Smooth muscle cell (in vitro differentiated cells): ENCODE data around the gene LIMS2. TPM values are rescaled to one million over a fixed set of nuclear protein-coding genes. Genes with fewer than 3 reads are reported as not detected.

ENCODE experiments used
- DNase-seq: peaks from one replicate; lab custom pipeline; 2025; ENCODE audit not compliant: unreplicated experiment; lab: John Stamatoyannopoulos, UW
- H2AFZ ChIP-seq: fragments of 200-600 bp; sonication (generic); 2 replicates; pipeline ENCODE4 v1.6.0; 2016; ENCODE audit warnings: antibody characterized with exemption, low read depth, mild to moderate bottlenecking
- H3F3A ChIP-seq: fragments of 200-600 bp; sonication (generic); 2 replicates; pipeline ENCODE4 v1.6.0; 2017; ENCODE audit warnings: antibody characterized with exemption, low read depth
- H3K27ac ChIP-seq: fragments of 200-600 bp; sonication (generic); 2 replicates; pipeline ENCODE4 v1.5.1; 2016; ENCODE audit warnings: low read depth, mild to moderate bottlenecking
- H3K27me3 ChIP-seq: fragments of 200-600 bp; sonication (generic); 2 replicates; pipeline ENCODE4 v1.6.1; 2016; ENCODE audit warnings: low read depth, mild to moderate bottlenecking
- H3K36me3 ChIP-seq: fragments of 200-600 bp; sonication (generic); 2 replicates; pipeline ENCODE4 v1.5.1; 2016; ENCODE audit warnings: low read depth
- H3K4me1 ChIP-seq: fragments of 200-600 bp; sonication (generic); 2 replicates; pipeline ENCODE4 v1.5.1; 2016; ENCODE audit warnings: low read depth
- H3K4me2 ChIP-seq: fragments of 200-600 bp; sonication (generic); 2 replicates; pipeline ENCODE4 v1.6.0; 2016; ENCODE audit warnings: mild to moderate bottlenecking
- H3K4me3 ChIP-seq: fragments of 200-600 bp; sonication (generic); 2 replicates; pipeline ENCODE4 v1.5.1; 2016; ENCODE audit warnings: mild to moderate bottlenecking
- H3K79me2 ChIP-seq: fragments of 200-600 bp; sonication (generic); 2 replicates; pipeline ENCODE4 v1.6.0; 2016; ENCODE audit warnings: low read depth, mild to moderate bottlenecking
- H3K9ac ChIP-seq: fragments of 200-600 bp; sonication (generic); 2 replicates; pipeline ENCODE4 v1.6.0; 2016; ENCODE audit warnings: low read depth
- H3K9me3 ChIP-seq: fragments of 200-600 bp; sonication (generic); replicated peaks from 2 replicates; pipeline ENCODE4 v1.5.1; 2016; ENCODE audit warnings: low read depth
- H4K20me1 ChIP-seq: fragments of 200-600 bp; sonication (generic); 2 replicates; pipeline ENCODE4 v1.6.0; 2016; ENCODE audit warnings: low read depth
- WGBS: methylation state at CpG from one replicate; pipeline ENCODE4 v1.1.7; 2016; ENCODE audit warnings: low lambda C conversion rate; 5-methylcytosine and 5-hydroxymethylcytosine counted together
- polyA plus RNA-seq: library from polyadenylated mRNA; unstranded; fragments of >200 nt; fragmentation: Nextera tagmentation; extraction: Ambion mirVana; gene quantifications from 2 replicates; pipeline ENCODE4 v1.2.1, GENCODE V29; 2016
- total RNA-seq: library from RNA; depleted of rRNA; stranded (reverse); fragments of >200 nt; gene quantifications from 2 replicates; pipeline ENCODE4 v1.2.3, GENCODE V29; 2014
- TF ChIP-seq, protein P1 (sequence below): fragments of 200-600 bp; sonication (generic); IDR thresholded peaks from 2 replicates; pipeline ENCODE4 v1.5.1; 2017; ENCODE audit warnings: borderline replicate concordance, mild to moderate bottlenecking, antibody characterized with exemption; ENCODE audit not compliant: insufficient read depth, poor library complexity, severe bottlenecking

LIMS2 gene
- total and polyA plus RNA-seq, 2 experiments from 2014 or later, result 8.4 to 22.3 TPM

DNA sequence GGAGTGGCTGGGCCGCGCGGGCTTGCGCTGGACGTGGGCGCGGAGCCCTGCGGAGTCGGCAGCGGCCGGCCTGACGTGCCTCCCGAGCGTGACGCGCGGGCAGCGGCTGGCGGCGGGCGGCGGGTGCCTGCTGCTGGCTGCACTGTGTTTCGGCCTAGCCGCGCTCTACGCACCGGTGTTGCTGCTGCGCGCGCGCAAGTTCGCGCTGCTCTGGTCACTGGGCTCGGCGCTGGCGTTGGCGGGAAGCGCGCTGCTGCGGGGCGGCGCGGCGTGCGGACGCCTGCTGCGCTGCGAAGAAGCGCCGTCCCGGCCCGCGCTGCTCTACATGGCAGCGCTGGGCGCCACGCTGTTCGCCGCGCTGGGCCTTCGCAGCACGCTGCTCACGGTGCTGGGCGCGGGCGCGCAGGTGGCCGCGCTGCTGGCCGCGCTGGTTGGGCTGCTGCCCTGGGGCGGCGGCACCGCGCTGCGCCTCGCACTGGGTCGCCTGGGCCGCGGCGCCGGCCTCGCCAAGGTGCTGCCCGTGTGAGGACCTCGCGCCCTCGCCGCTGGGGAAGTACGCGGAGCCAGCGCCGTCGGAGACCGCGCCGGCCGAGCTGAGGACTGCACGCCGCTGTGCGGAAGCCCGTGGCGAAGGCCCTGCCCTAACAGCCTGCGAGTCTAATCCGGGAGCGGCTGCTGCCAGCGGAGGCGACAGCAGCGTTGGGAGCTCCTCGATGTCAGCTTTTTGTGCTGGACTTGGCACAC, 26.5 kb upstream of the LIMS2 start:
- peaks cover 18% of the 10 kb centered on the region for H3K4me1 ChIP-seq
- peak overlapping the region; percentile 86 for H2AFZ ChIP-seq
- H4K20me1 ChIP-seq, result no peaks in the 10 kb centered on the region
- H3F3A ChIP-seq, result peaks cover 22% of the 10 kb centered on the region
- peak overlapping the region; percentile 83 for H3K9ac ChIP-seq
- H3K79me2 ChIP-seq, result peaks cover 16% of the 10 kb centered on the region
- H3K27ac ChIP-seq, result peak overlapping the region; percentile 90
- peak overlapping the region; percentile 70 for H3K4me3 ChIP-seq
- TF ChIP-seq, protein P1, sequence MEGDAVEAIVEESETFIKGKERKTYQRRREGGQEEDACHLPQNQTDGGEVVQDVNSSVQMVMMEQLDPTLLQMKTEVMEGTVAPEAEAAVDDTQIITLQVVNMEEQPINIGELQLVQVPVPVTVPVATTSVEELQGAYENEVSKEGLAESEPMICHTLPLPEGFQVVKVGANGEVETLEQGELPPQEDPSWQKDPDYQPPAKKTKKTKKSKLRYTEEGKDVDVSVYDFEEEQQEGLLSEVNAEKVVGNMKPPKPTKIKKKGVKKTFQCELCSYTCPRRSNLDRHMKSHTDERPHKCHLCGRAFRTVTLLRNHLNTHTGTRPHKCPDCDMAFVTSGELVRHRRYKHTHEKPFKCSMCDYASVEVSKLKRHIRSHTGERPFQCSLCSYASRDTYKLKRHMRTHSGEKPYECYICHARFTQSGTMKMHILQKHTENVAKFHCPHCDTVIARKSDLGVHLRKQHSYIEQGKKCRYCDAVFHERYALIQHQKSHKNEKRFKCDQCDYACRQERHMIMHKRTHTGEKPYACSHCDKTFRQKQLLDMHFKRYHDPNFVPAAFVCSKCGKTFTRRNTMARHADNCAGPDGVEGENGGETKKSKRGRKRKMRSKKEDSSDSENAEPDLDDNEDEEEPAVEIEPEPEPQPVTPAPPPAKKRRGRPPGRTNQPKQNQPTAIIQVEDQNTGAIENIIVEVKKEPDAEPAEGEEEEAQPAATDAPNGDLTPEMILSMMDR, result no peak
- H3K36me3 ChIP-seq, result no peaks in the 10 kb centered on the region
- H3K27me3 ChIP-seq, result no peaks in the 10 kb centered on the region
- peak overlapping the region; percentile 91 for H3K4me2 ChIP-seq
- WGBS, result 0% methylated on average over 82 of the region's 108 CpGs
- H3K9me3 ChIP-seq, result no peaks in the 10 kb centered on the region
- DNase-seq, result peak; percentile 82

DNA sequence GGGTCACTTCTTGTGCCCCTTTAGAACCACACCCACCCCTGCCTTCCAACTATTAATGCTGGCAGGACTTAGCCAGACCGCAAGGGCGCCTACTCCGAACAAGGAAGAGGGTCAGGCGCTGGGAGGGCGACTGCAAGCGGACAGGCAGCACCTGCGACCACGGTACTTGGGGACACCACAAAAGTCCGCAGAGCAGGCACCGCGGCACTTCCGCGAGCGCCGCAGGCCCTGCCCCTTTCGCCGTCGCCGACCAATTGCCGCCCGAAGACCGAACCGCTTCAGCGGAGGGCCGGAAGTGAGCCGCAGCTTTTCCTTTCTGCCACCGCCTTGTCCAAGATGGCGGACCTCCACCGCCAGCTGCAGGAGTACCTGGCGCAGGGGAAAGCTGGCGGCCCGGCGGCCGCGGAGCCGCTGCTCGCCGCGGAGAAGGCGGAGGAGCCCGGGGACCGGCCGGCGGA, 25.9 kb upstream of the LIMS2 start, which contains the start of gene SFT2D3:
TSS of gene SFT2D3 (plus strand) at position 305 of the 458 bp plus-strand sequence. CDS start at position 337, 32 bp downstream.
- H4K20me1 ChIP-seq, result no peaks in the 10 kb centered on the region
- H3K4me1 ChIP-seq, result peaks cover 18% of the 10 kb centered on the region
- H3K4me3 ChIP-seq, result peak within 1 kb of the TSS; percentile 70
- no peaks in the 10 kb centered on the region for H3K9me3 ChIP-seq
- peak within 1 kb of the TSS; percentile 83 for H3K9ac ChIP-seq
- peak within 1 kb of the TSS; percentile 91 for H3K4me2 ChIP-seq
- H2AFZ ChIP-seq, result peak within 1 kb of the TSS; percentile 86
- peaks cover 16% of the 10 kb centered on the region for H3K79me2 ChIP-seq
- H3F3A ChIP-seq, result peaks cover 22% of the 10 kb centered on the region
- DNase-seq, result peak; percentile 82
- no peaks in the 10 kb centered on the region for H3K27me3 ChIP-seq
- under 1% methylated on average over 44 of the region's 44 CpGs for WGBS
- no peaks in the 10 kb centered on the region for H3K36me3 ChIP-seq
- TF ChIP-seq, protein P1, result no peak
- peak within 1 kb of the TSS; percentile 90 for H3K27ac ChIP-seq

DNA sequence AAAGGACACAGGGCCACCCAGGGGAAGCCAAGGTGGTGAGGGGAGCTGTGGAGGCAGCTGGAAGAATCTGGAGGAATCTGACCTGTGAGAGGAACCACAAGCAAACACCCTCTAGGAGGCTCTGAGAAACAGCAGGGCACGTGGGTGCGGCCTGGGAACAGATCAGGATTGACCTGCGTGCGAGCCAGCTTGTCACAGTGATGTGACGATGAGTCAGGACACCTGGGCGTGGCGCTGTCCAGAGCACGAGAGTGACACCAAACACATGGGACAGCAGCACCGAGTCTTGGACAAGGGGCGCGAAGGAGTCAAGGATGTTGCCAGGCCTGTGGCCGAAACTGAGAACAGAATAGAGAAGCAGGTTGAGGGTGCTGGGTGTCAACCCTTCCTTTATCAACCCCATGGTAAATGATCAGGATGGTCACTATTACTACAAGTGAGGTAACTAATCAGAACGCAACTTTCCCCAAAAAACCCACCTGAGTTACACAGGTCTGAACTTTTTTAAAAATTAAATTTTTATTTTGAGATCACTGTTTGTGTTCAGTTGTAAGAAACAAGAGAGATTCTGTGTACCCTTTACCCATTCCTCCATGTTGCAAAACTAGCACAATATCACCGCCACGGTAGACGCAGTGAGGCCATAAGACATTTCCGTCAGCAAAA, 25.3 kb upstream of the LIMS2 start:
- 42% methylated on average over 17 of the region's 17 CpGs for WGBS
- peak overlapping the region; percentile 90 for H3K27ac ChIP-seq
- H3K9me3 ChIP-seq, result no peaks in the 10 kb centered on the region
- no peaks in the 10 kb centered on the region for H4K20me1 ChIP-seq
- peak overlapping the region; percentile 86 for H2AFZ ChIP-seq
- peak overlapping the region; percentile 70 for H3K4me3 ChIP-seq
- peaks cover 18% of the 10 kb centered on the region for H3F3A ChIP-seq
- no peaks in the 10 kb centered on the region for H3K27me3 ChIP-seq
- peak overlapping the region; percentile 83 for H3K9ac ChIP-seq
- peak overlapping the region; percentile 91 for H3K4me2 ChIP-seq
- DNase-seq, result no peak
- peaks cover 16% of the 10 kb centered on the region for H3K79me2 ChIP-seq
- TF ChIP-seq, protein P1, result no peak
- no peaks in the 10 kb centered on the region for H3K36me3 ChIP-seq
- peaks cover 18% of the 10 kb centered on the region for H3K4me1 ChIP-seq
